Measurements from ENCODE around the gene NECAB3. TPM values are rescaled to one million over a fixed set of nuclear protein-coding genes. Genes with fewer than 3 reads are reported as not detected.

Gene NECAB3
- total RNA-seq, 1 donor from 2014 or later = 29.2 TPM

DNA sequence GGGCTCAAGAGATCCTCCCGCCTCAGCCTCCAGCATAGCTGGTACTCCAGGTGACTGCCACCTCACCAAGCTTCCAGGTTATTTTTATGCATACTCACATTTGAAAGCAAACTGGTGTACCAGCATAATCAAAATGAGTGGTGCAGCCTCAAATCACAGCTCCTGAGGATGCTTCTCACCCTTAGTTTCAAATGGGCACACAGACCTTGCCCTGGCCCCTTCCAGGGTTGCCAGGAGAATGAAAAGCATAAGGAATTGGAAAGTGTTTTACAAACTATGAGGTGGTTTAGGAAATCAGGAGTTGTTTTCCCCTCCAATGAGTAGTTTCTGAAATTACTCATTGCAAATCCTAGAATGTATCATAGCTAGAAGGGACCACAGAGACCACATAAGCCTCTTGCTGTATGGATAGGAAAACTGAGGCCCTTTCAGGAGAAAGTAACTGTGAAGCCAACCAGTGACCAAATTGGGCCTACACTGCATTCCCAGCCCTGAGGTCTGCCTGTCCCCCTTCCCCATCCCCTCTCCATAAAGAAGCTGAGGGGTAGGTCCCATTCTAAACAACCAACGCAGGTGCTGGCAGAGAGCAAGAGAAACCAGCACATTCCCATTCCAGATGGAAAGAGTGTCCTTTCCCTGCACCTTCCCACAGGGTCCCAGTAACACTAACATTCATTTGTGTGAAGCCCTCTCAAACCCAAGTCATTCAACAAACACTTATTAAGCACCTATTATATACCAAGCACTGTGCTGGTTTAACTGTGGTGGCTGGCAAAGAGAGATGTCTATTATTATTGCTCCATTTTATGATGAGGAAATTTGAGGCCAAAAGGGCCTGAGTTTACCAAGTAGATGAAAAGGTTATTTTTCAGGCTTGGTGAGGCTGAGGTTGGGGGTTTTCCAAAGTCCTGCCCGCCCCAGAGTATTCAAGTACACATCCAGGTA is 14.0 kb upstream of the NECAB3 start:
- Histone ChIP-seq H3K4me3 (no peak overlapping the region), H3K9me3 (no peaks in the 10 kb centered on the region), H3K27me3 (no peaks in the 10 kb centered on the region), H3K36me3 (no peaks in the 10 kb centered on the region), H3K27ac (no peak overlapping the region), H3K4me1 (peaks cover 19% of the 10 kb centered on the region)
- intact Hi-C loops (cut with DNase I) = no loop called here
- no peak for TF ChIP-seq POLR2AphosphoS5 (IDR thresholded peaks at IDR 0.05; ENCODE audit: insufficient read depth in 1 of 2, low read depth in 1 of 2)
- no peak for TF ChIP-seq POLR2A (IDR thresholded peaks at IDR 0.05)
- TF ChIP-seq, protein P1, sequence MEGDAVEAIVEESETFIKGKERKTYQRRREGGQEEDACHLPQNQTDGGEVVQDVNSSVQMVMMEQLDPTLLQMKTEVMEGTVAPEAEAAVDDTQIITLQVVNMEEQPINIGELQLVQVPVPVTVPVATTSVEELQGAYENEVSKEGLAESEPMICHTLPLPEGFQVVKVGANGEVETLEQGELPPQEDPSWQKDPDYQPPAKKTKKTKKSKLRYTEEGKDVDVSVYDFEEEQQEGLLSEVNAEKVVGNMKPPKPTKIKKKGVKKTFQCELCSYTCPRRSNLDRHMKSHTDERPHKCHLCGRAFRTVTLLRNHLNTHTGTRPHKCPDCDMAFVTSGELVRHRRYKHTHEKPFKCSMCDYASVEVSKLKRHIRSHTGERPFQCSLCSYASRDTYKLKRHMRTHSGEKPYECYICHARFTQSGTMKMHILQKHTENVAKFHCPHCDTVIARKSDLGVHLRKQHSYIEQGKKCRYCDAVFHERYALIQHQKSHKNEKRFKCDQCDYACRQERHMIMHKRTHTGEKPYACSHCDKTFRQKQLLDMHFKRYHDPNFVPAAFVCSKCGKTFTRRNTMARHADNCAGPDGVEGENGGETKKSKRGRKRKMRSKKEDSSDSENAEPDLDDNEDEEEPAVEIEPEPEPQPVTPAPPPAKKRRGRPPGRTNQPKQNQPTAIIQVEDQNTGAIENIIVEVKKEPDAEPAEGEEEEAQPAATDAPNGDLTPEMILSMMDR (IDR thresholded peaks at IDR 0.05) = no peak
- no peak for DNase-seq (ENCODE audit: extremely low spot score in 2 of 2)

DNA sequence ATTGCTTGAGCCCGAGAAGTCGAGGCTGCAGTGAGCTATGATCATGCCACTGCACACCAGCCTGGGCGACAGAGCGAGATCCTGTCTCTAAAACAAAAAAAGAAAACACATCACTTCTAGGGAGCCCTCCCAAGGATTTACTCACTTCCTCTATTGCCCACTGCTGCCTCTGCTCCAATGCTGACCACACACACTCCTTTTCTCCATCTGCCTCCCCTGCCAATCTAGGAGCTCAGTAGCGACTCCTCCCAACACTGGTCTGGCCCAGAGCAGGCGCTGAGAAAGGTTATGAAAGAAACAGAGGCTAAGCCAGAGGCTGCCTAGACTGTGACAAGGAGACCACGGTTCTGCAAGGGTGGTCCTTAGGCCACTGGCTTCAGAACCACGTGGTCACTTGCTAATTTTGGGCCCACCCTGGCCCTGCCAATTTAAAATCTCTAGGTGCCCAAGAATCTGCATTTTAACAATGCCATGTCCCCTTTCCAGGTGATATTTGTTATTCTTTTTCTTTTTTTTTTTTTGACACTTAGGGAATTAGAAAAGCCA is 13.2 kb upstream of the NECAB3 start:
- no peaks in the 10 kb centered on the region for H3K9me3 ChIP-seq
- DNase-seq (ENCODE audit: extremely low spot score in 2 of 2) = no peak
- H3K4me1 ChIP-seq = peaks cover 19% of the 10 kb centered on the region
- H3K4me3 ChIP-seq = no peak overlapping the region
- H3K27ac ChIP-seq = no peak overlapping the region
- no peaks in the 10 kb centered on the region for H3K36me3 ChIP-seq
- intact Hi-C loops (cut with DNase I) = no loop called here
- H3K27me3 ChIP-seq = no peaks in the 10 kb centered on the region
- TF ChIP-seq POLR2AphosphoS5 (IDR thresholded peaks at IDR 0.05; ENCODE audit: insufficient read depth in 1 of 2, low read depth in 1 of 2) = no peak
- TF ChIP-seq, protein P1 (IDR thresholded peaks at IDR 0.05) = no peak

DNA sequence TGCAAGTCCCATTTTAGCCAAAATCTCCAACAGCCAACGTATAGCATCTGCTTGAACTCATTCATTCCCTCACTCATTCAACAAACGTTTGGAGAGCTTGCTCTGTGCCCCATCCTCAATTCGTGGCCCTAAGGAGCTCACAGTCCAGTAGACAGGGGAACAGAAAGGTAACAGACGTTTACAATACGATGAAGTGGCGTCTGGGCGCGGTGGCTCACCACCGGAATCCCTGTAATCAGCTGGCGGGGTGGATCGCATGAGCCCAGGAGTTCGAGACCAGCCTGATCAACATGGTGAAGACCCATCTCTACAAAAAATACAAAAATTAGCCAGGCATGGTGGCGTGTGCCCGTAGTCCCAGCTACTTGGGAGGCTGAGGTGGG is 12.7 kb upstream of the NECAB3 start:
- Histone ChIP-seq H3K27ac (peak overlapping the region; percentile 68), H3K4me1 (peaks cover 19% of the 10 kb centered on the region)
- TF ChIP-seq POLR2AphosphoS5 (IDR thresholded peaks at IDR 0.05; ENCODE audit: insufficient read depth in 1 of 2, low read depth in 1 of 2) (no peak), POLR2A (IDR thresholded peaks at IDR 0.05) (no peak)
- TF ChIP-seq, protein P1 (IDR thresholded peaks at IDR 0.05) = no peak

DNA sequence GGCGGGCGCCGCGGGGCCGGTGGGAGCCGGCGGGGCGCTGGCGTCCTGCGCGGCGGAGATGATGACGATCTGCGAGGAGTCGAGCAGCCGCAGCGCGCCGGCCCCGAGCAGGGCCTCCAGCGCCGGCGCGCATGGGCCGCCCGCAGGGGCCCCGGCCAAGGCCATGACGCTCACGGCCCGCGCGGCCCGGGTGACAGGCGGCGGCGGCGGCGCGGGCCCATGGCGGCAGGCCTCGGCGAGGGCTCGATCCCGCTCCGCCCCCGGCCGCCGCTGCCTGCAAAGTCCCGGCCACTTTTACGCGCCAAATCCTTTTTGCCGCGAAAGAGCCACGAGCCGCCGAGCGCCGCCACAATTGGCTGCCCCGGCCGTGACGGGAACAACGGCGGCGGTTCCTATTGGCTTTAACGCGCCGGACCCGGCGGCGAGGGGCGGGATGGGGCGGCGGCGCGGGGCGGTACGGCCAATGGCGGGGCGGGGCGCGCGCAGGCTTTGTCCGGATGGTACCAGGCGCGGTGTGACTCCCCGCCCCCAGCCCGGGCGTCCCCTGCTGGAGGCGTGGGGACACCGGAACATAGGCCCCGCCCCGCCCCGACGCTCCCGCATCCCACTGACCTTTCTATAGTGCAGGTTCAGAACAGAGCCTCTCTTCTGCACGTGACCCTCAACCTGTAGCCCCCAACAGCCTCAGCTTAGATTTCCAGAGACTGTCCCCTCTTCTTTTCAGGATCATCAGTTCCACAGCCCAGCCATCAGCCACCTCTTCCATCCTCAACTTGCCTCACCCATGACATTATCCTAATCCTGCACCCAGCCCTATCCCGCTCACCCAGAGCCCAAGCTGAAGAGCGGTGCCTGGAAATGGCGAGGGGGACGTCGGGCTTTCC is 12.1 kb upstream of the NECAB3 start, which contains the start of gene E2F1:
E2F1 (minus strand) TSS at position 286 of the 884 bp plus-strand sequence; CDS start at position 165, 121 bp downstream.
- Histone ChIP-seq H3K9me3 (no peaks in the 10 kb centered on the region), H3K27me3 (no peaks in the 10 kb centered on the region), H3K27ac (peak within 1 kb of the TSS; percentile 68), H3K36me3 (no peaks in the 10 kb centered on the region), H3K4me3 (peak within 1 kb of the TSS; percentile 35 to 59), H3K4me1 (peaks cover 19% of the 10 kb centered on the region)
- TF ChIP-seq, protein P1 (IDR thresholded peaks at IDR 0.05) = peak; percentile 26 to 41 (median 34)
- TF ChIP-seq POLR2AphosphoS5 (IDR thresholded peaks at IDR 0.05; ENCODE audit: insufficient read depth in 1 of 2, low read depth in 1 of 2) (peak in 1 of 2 donors; percentile 42), POLR2A (IDR thresholded peaks at IDR 0.05) (no peak)
- no peak for DNase-seq (ENCODE audit: extremely low spot score in 2 of 2)
- intact Hi-C loops (cut with DNase I) = no loop called here

More for the DNA sequence above, 12.7 kb upstream of the NECAB3 start:
- intact Hi-C loops (cut with DNase I) = no loop called here
- no peak for DNase-seq (ENCODE audit: extremely low spot score in 2 of 2)
- H3K27me3 ChIP-seq = no peaks in the 10 kb centered on the region
- H3K36me3 ChIP-seq = no peaks in the 10 kb centered on the region
- peak overlapping the region; percentile 35 to 59 for H3K4me3 ChIP-seq
- H3K9me3 ChIP-seq = no peaks in the 10 kb centered on the region

All from vagina (tissue), 2 donors.